ENCODE measurements around the gene ELK4.

DNA sequence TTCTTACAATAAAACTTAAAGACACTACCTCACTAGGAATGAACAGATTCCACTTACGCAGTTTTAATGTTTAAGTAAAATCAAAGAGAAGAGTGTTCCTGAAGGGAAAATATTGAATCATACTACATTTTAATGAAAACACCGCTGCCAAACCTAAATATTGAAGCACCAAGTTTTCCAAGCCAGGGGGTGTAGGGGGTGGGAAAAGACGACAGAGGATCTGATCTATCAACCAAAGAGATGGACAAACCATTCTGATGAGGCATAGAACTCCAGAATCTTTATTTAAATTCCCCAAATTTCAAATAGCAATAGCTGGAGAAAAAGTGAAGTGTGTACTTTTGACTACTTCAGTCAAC, 1.2 kb downstream of the ELK4 start:
- no peak for TF ChIP-seq EZH2 (IDR thresholded peaks at IDR 0.05; ENCODE audit: low read length, missing control alignments)
- TF ChIP-seq, protein P1, sequence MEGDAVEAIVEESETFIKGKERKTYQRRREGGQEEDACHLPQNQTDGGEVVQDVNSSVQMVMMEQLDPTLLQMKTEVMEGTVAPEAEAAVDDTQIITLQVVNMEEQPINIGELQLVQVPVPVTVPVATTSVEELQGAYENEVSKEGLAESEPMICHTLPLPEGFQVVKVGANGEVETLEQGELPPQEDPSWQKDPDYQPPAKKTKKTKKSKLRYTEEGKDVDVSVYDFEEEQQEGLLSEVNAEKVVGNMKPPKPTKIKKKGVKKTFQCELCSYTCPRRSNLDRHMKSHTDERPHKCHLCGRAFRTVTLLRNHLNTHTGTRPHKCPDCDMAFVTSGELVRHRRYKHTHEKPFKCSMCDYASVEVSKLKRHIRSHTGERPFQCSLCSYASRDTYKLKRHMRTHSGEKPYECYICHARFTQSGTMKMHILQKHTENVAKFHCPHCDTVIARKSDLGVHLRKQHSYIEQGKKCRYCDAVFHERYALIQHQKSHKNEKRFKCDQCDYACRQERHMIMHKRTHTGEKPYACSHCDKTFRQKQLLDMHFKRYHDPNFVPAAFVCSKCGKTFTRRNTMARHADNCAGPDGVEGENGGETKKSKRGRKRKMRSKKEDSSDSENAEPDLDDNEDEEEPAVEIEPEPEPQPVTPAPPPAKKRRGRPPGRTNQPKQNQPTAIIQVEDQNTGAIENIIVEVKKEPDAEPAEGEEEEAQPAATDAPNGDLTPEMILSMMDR (conservative IDR thresholded peaks at IDR 0.05 in 1 of 2, IDR thresholded peaks at IDR 0.05 in 1 of 2; ENCODE audit: low read depth in 1 of 2, low read length in 2 of 2): no peak
